Stimulated activated CD4-positive, alpha-beta T cell treated with anti-CD3 and anti-CD28 coated beads, Interleukin-12 subunit alpha, Interleukin-12 subunit beta, amount 100 ng/mL, for 4 hours (primary cell): Measurements from ENCODE around the gene SLC29A2.
"Not testable (repeated sequence)": the region's sequence is repeated elsewhere in the genome, so short reads cannot be mapped to it uniquely, and the experiment has no call there.

Experiments
- DNase-seq: peaks from one replicate; pipeline ENCODE4 v3.0.0-alpha.2; 2020

The SLC29A2 gene

GRCh38 chr11:66332371-66333219 lies 39.0 kb downstream of the SLC29A2 start:
- no peak for DNase-seq

- no peak for DNase-seq
Observed at GRCh38 chr11:66331542-66332370, 39.8 kb downstream of the SLC29A2 start.

- DNase-seq = no peak
Observed at GRCh38 chr11:66330931-66331330, 40.6 kb downstream of the SLC29A2 start.

GRCh38 chr11:66329165-66329673 lies 42.3 kb downstream of the SLC29A2 start:
- no peak for DNase-seq

- DNase-seq = peak; percentile 80
Observed at GRCh38 chr11:66328302-66329144, 43.0 kb downstream of the SLC29A2 start.

- DNase-seq = no peak
Observed at GRCh38 chr11:66328031-66328301, 43.6 kb downstream of the SLC29A2 start.

GRCh38 chr11:66327171-66328030 lies 44.2 kb downstream of the SLC29A2 start:
- no peak for DNase-seq

GRCh38 chr11:66326261-66327111 lies 45.1 kb downstream of the SLC29A2 start:
- no peak for DNase-seq

- no peak for DNase-seq
Observed at GRCh38 chr11:66325263-66325671, 46.3 kb downstream of the SLC29A2 start.

GRCh38 chr11:66324664-66325063 lies 46.9 kb downstream of the SLC29A2 start:
- DNase-seq = no peak

GRCh38 chr11:66323684-66324083 lies 47.9 kb downstream of the SLC29A2 start:
- DNase-seq = no peak

- DNase-seq = no peak
Observed at GRCh38 chr11:66322732-66323427, 48.7 kb downstream of the SLC29A2 start.

GRCh38 chr11:66321606-66322005 lies 50.0 kb downstream of the SLC29A2 start:
- DNase-seq = no peak

GRCh38 chr11:66320748-66321147 lies 50.8 kb downstream of the SLC29A2 start:
- DNase-seq = not testable (repeated sequence)

GRCh38 chr11:66320289-66320688 lies 51.3 kb downstream of the SLC29A2 start:
- not testable (repeated sequence) for DNase-seq

GRCh38 chr11:66318600-66318970 lies 53.0 kb downstream of the SLC29A2 start:
- DNase-seq = no peak

- no peak for DNase-seq
Observed at GRCh38 chr11:66317723-66318599, 53.6 kb downstream of the SLC29A2 start.

GRCh38 chr11:66317322-66317722 lies 54.2 kb downstream of the SLC29A2 start:
- DNase-seq = no peak

GRCh38 chr11:66316849-66317251 lies 54.7 kb downstream of the SLC29A2 start, which contains the start of gene CD248:
Gene CD248 (minus strand): TSS chr11:66317044. CDS start chr11:66317027, 17 bp downstream.
- no peak for DNase-seq
